DMS53 (cell line): ENCODE measurements around the gene KRTAP10-12.
"Not testable (repeated sequence)": the region's sequence is repeated elsewhere in the genome, so short reads cannot be mapped to it uniquely, and the experiment has no call there.

Source experiments
- DNase-seq: peaks from one replicate; lab custom pipeline; 2025; lab: John Stamatoyannopoulos, UW

KRTAP10-12 gene

GRCh38 chr21:44670642-44671432 is 26.1 kb upstream of the KRTAP10-12 start:
- no peak for DNase-seq

GRCh38 chr21:44671911-44672310 is 25.1 kb upstream of the KRTAP10-12 start:
- DNase-seq, result no peak

GRCh38 chr21:44677881-44678280 is 19.1 kb upstream of the KRTAP10-12 start:
- no peak for DNase-seq

- no peak for DNase-seq
These were observed 15.8 kb upstream of the KRTAP10-12 start for GRCh38 chr21:44681152-44681551.

- DNase-seq, result no peak
These were observed 15.0 kb upstream of the KRTAP10-12 start, which contains the start of gene KRTAP12-1 for GRCh38 chr21:44681861-44682579. TSS of gene KRTAP12-1 (minus strand) at chr21:44682163. CDS start at chr21:44682123, 40 bp downstream.

GRCh38 chr21:44682580-44683151 is 14.3 kb upstream of the KRTAP10-12 start:
- DNase-seq, result no peak

- no peak for DNase-seq
These were observed 12.9 kb upstream of the KRTAP10-12 start for GRCh38 chr21:44684077-44684476.

GRCh38 chr21:44684483-44684882 is 12.5 kb upstream of the KRTAP10-12 start:
- no peak for DNase-seq

- DNase-seq, result not testable (repeated sequence)
These were observed 11.9 kb upstream of the KRTAP10-12 start for GRCh38 chr21:44685050-44685449.

GRCh38 chr21:44686000-44686781 is 10.8 kb upstream of the KRTAP10-12 start:
- DNase-seq, result no peak

GRCh38 chr21:44686843-44687561 is 10.0 kb upstream of the KRTAP10-12 start:
- DNase-seq, result no peak

GRCh38 chr21:44687671-44688070 is 9.3 kb upstream of the KRTAP10-12 start:
- DNase-seq, result no peak

GRCh38 chr21:44689740-44690139 is 7.2 kb upstream of the KRTAP10-12 start:
- not testable (repeated sequence) for DNase-seq

GRCh38 chr21:44691686-44692085 is 5.3 kb upstream of the KRTAP10-12 start:
- DNase-seq, result no peak

- DNase-seq, result no peak
These were observed 4.0 kb upstream of the KRTAP10-12 start for GRCh38 chr21:44692798-44693512.

GRCh38 chr21:44694776-44695175 is 2.2 kb upstream of the KRTAP10-12 start:
- no peak for DNase-seq

- no peak for DNase-seq
These were observed 1.8 kb upstream of the KRTAP10-12 start for GRCh38 chr21:44695184-44695583.

- no peak for DNase-seq
These were observed 1.3 kb upstream of the KRTAP10-12 start for GRCh38 chr21:44695641-44696040.

GRCh38 chr21:44696572-44696971 is 400 bp upstream of the KRTAP10-12 start:
- no peak for DNase-seq

GRCh38 chr21:44697811-44698734 is 1.1 kb downstream of the KRTAP10-12 start:
- no peak for DNase-seq
